Measurements from ENCODE around the gene HUNK.

Gene HUNK

GRCh38 chr21:31964692-31965091 is 91.9 kb downstream of the HUNK start:
- no peak overlapping the region for H3K27ac Mint-ChIP-seq (ENCODE audit: low read depth)
- H3K4me3 Mint-ChIP-seq: no peak overlapping the region
- no peaks in the 10 kb centered on the region for H3K9me3 Mint-ChIP-seq
- ATAC-seq (replicated peaks; ENCODE audit: extremely low read depth, poor library complexity, severe bottlenecking) (no peak), DNase-seq (ENCODE audit: low spot score in 2 of 2) (no peak)
- H3K36me3 Mint-ChIP-seq (ENCODE audit: insufficient read depth): no peaks in the 10 kb centered on the region
- H3K27me3 Mint-ChIP-seq: peaks cover 11% of the 10 kb centered on the region
- H3K4me1 Mint-ChIP-seq: no peaks in the 10 kb centered on the region

GRCh38 chr21:31967334-31967733 is 94.5 kb downstream of the HUNK start:
- Mint-ChIP-seq H3K27me3 (peaks cover 11% of the 10 kb centered on the region), H3K4me1 (no peaks in the 10 kb centered on the region), H3K9me3 (no peaks in the 10 kb centered on the region), H3K27ac (ENCODE audit: low read depth) (no peak overlapping the region), H3K4me3 (no peak overlapping the region), H3K36me3 (ENCODE audit: insufficient read depth) (no peaks in the 10 kb centered on the region)
- no peak for ATAC-seq (replicated peaks; ENCODE audit: extremely low read depth, poor library complexity, severe bottlenecking)
- no peak for DNase-seq (ENCODE audit: low spot score in 2 of 2)

- H3K27me3 Mint-ChIP-seq: peaks cover 23% of the 10 kb centered on the region
- H3K9me3 Mint-ChIP-seq: no peaks in the 10 kb centered on the region
- no peak for DNase-seq (ENCODE audit: low spot score in 2 of 2)
- H3K4me3 Mint-ChIP-seq: no peak overlapping the region
- ATAC-seq (replicated peaks; ENCODE audit: extremely low read depth, poor library complexity, severe bottlenecking): no peak
- H3K27ac Mint-ChIP-seq (ENCODE audit: low read depth): no peak overlapping the region
- no peaks in the 10 kb centered on the region for H3K36me3 Mint-ChIP-seq (ENCODE audit: insufficient read depth)
- H3K4me1 Mint-ChIP-seq: peaks cover 15% of the 10 kb centered on the region
Observed at GRCh38 chr21:31972622-31973021, 99.8 kb downstream of the HUNK start.

- peaks cover 18% of the 10 kb centered on the region for H3K27me3 Mint-ChIP-seq
- H3K4me1 Mint-ChIP-seq: peaks cover 15% of the 10 kb centered on the region
- no peaks in the 10 kb centered on the region for H3K36me3 Mint-ChIP-seq (ENCODE audit: insufficient read depth)
- H3K27ac Mint-ChIP-seq (ENCODE audit: low read depth): no peak overlapping the region
- H3K4me3 Mint-ChIP-seq: no peak overlapping the region
- no peak for DNase-seq (ENCODE audit: low spot score in 2 of 2)
- no peaks in the 10 kb centered on the region for H3K9me3 Mint-ChIP-seq
- no peak for ATAC-seq (replicated peaks; ENCODE audit: extremely low read depth, poor library complexity, severe bottlenecking)
Observed at GRCh38 chr21:31973402-31973944, 100.7 kb downstream of the HUNK start.

GRCh38 chr21:31974454-31974985 is 101.7 kb downstream of the HUNK start:
- Mint-ChIP-seq H3K4me1 (peaks cover 15% of the 10 kb centered on the region), H3K4me3 (no peak overlapping the region), H3K9me3 (no peaks in the 10 kb centered on the region), H3K27me3 (peaks cover 12% of the 10 kb centered on the region), H3K36me3 (ENCODE audit: insufficient read depth) (no peaks in the 10 kb centered on the region), H3K27ac (ENCODE audit: low read depth) (no peak overlapping the region)
- ATAC-seq (replicated peaks; ENCODE audit: extremely low read depth, poor library complexity, severe bottlenecking) (peak; percentile 49), DNase-seq (ENCODE audit: low spot score in 2 of 2) (no peak)

- Mint-ChIP-seq H3K27ac (ENCODE audit: low read depth) (no peak overlapping the region), H3K4me3 (no peak overlapping the region), H3K4me1 (peaks cover 15% of the 10 kb centered on the region), H3K27me3 (peaks cover 12% of the 10 kb centered on the region), H3K36me3 (ENCODE audit: insufficient read depth) (no peaks in the 10 kb centered on the region), H3K9me3 (no peaks in the 10 kb centered on the region)
- DNase-seq (ENCODE audit: low spot score in 2 of 2) (no peak), ATAC-seq (replicated peaks; ENCODE audit: extremely low read depth, poor library complexity, severe bottlenecking) (no peak)
Observed at GRCh38 chr21:31975491-31975890, 102.7 kb downstream of the HUNK start.

GRCh38 chr21:31977816-31978215 is 105.0 kb downstream of the HUNK start:
- DNase-seq (ENCODE audit: low spot score in 2 of 2) (no peak), ATAC-seq (replicated peaks; ENCODE audit: extremely low read depth, poor library complexity, severe bottlenecking) (no peak)
- no peak overlapping the region for H3K4me3 Mint-ChIP-seq
- peaks cover 20% of the 10 kb centered on the region for H3K27me3 Mint-ChIP-seq
- H3K27ac Mint-ChIP-seq (ENCODE audit: low read depth): no peak overlapping the region
- H3K9me3 Mint-ChIP-seq: peaks cover 5% of the 10 kb centered on the region
- peaks cover 15% of the 10 kb centered on the region for H3K4me1 Mint-ChIP-seq
- no peaks in the 10 kb centered on the region for H3K36me3 Mint-ChIP-seq (ENCODE audit: insufficient read depth)

DNA sequence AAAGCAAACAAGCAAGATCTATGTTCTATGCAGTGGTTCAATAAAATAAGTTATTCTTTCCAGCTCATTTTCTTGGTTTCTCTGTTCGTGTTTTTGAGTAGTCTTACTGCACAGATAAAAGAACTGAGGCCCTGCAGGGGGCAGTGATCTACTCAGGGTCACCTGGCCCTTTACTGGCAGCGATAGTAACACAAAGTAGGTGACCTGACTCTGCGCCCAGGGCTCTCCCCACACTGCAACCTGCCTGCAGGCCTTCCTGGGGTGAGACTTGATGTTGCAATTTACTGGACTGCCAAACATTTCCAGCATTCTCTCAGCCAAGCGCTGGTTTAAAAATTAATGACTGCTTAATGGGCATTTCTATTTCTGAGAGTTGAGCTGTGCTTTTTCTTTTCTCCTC is 110.3 kb downstream of the HUNK start:
- H3K9me3 Mint-ChIP-seq: peaks cover 5% of the 10 kb centered on the region
- no peaks in the 10 kb centered on the region for H3K4me1 Mint-ChIP-seq
- no peak overlapping the region for H3K4me3 Mint-ChIP-seq

DNA sequence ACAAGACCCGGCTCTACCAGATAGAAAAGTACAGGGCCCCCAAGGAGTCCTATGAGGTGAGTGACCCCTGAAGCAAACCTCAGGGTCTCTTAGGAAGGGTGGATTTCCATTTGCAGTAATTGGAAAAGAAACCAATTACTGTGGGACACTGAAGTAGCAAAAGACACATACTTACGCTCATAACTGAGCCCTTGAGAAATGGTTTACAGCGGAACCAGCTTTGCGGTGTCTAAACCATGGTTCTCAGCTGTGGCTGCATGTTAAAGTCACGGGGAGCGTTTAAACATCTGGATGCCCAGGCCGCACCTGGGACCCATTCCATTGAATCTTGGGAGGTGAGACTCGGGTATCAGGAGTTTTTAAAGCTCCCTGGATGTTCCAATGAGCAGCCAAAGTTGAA is 110.7 kb downstream of the HUNK start:
- H3K27me3 Mint-ChIP-seq: peaks cover 50% of the 10 kb centered on the region
- no peak for DNase-seq (ENCODE audit: low spot score in 2 of 2)
- ATAC-seq (replicated peaks; ENCODE audit: extremely low read depth, poor library complexity, severe bottlenecking): no peak
- no peaks in the 10 kb centered on the region for H3K4me1 Mint-ChIP-seq
- no peaks in the 10 kb centered on the region for H3K36me3 Mint-ChIP-seq (ENCODE audit: insufficient read depth)
- H3K9me3 Mint-ChIP-seq: peaks cover 5% of the 10 kb centered on the region
- H3K27ac Mint-ChIP-seq (ENCODE audit: low read depth): no peak overlapping the region
- H3K4me3 Mint-ChIP-seq: no peak overlapping the region

More for the DNA sequence above, 110.3 kb downstream of the HUNK start:
- DNase-seq (ENCODE audit: low spot score in 2 of 2): no peak
- no peak for ATAC-seq (replicated peaks; ENCODE audit: extremely low read depth, poor library complexity, severe bottlenecking)
- Mint-ChIP-seq H3K36me3 (ENCODE audit: insufficient read depth) (no peaks in the 10 kb centered on the region), H3K27me3 (peaks cover 50% of the 10 kb centered on the region), H3K27ac (ENCODE audit: low read depth) (no peak overlapping the region)

- no peak overlapping the region for H3K4me3 Mint-ChIP-seq
- ATAC-seq (replicated peaks; ENCODE audit: extremely low read depth, poor library complexity, severe bottlenecking) (no peak), DNase-seq (ENCODE audit: low spot score in 2 of 2) (no peak)
- H3K9me3 Mint-ChIP-seq: peaks cover 5% of the 10 kb centered on the region
- peaks cover 59% of the 10 kb centered on the region for H3K27me3 Mint-ChIP-seq
- no peaks in the 10 kb centered on the region for H3K4me1 Mint-ChIP-seq
- H3K27ac Mint-ChIP-seq (ENCODE audit: low read depth): no peak overlapping the region
- no peaks in the 10 kb centered on the region for H3K36me3 Mint-ChIP-seq (ENCODE audit: insufficient read depth)
Observed at GRCh38 chr21:31985398-31985797, 112.6 kb downstream of the HUNK start.

DNA sequence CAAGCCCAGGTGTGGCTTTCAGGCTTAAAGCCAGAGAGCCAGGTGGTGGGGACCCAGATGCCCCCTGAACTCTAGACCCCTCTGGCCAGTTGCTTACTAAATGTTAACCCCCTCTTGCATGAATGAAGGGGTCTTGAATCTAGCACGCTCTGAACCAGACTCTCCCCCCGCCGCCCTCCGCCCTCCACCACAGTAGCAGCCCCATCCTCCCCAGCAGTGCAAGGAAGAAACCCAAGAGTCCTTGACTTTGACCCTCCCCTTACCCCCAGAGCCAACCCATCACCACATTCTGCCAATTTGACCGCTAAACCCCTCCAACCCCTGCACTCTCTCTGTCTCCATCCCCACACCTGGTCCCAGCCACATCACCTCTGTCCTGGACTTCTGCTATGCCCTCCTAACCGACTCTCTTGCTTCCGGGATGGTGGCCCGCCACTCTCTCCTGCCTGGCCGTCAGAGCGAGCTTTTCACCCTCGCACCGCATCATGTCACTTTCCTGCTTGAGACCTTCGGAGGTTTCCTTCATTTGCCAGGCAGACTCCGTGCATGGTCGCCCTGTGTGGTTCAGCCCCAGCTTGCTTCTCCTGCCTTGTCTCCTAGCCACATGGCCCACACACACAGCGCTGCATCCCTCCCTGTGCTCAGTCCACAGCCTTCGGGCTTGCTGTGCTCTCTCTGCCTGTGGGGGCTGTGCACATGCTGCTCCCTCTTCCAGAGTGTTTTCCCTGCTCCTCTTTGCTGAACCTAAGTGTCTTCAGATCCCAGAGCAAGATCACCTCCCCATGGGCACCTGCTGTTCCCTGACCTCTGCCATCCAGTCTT is 113.4 kb downstream of the HUNK start:
- H3K27ac Mint-ChIP-seq (ENCODE audit: low read depth): no peak overlapping the region
- no peaks in the 10 kb centered on the region for H3K36me3 Mint-ChIP-seq (ENCODE audit: insufficient read depth)
- ATAC-seq (replicated peaks; ENCODE audit: extremely low read depth, poor library complexity, severe bottlenecking): no peak
- no peak overlapping the region for H3K4me3 Mint-ChIP-seq
- peaks cover 60% of the 10 kb centered on the region for H3K27me3 Mint-ChIP-seq
- no peaks in the 10 kb centered on the region for H3K4me1 Mint-ChIP-seq
- no peak for DNase-seq (ENCODE audit: low spot score in 2 of 2)
- H3K9me3 Mint-ChIP-seq: peaks cover under 1% of the 10 kb centered on the region

GRCh38 chr21:31987696-31988095 is 114.9 kb downstream of the HUNK start:
- Mint-ChIP-seq H3K4me3 (no peak overlapping the region), H3K27me3 (peaks cover 67% of the 10 kb centered on the region), H3K27ac (ENCODE audit: low read depth) (no peak overlapping the region), H3K36me3 (ENCODE audit: insufficient read depth) (no peaks in the 10 kb centered on the region), H3K9me3 (no peaks in the 10 kb centered on the region), H3K4me1 (no peaks in the 10 kb centered on the region)
- ATAC-seq (replicated peaks; ENCODE audit: extremely low read depth, poor library complexity, severe bottlenecking): no peak
- DNase-seq (ENCODE audit: low spot score in 2 of 2): no peak
